Osteocyte (in vitro differentiated cells): Measurements from ENCODE around the gene OSBPL6. TPM values are rescaled to one million over a fixed set of nuclear protein-coding genes. Genes with fewer than 3 reads are reported as not detected.

Experiments used
- DNase-seq: peaks from one replicate; pipeline ENCODE4 v3.0.0; 2021; ENCODE audit warnings: mixed read lengths; ENCODE audit not compliant: unreplicated experiment; ENCODE audit errors: extremely low spot score
- H3K27ac Mint-ChIP-seq: one replicate; pipeline ENCODE4 v1.8.0; 2021; ENCODE audit warnings: mild to moderate bottlenecking, mixed read lengths; ENCODE audit not compliant: unreplicated experiment
- H3K27me3 Mint-ChIP-seq: one replicate; pipeline ENCODE4 v1.8.0; 2021; ENCODE audit warnings: mixed read lengths; ENCODE audit not compliant: unreplicated experiment
- H3K36me3 Mint-ChIP-seq: one replicate; pipeline ENCODE4 v1.8.0; 2021; ENCODE audit warnings: mixed read lengths; ENCODE audit not compliant: unreplicated experiment
- H3K4me1 Mint-ChIP-seq: one replicate; pipeline ENCODE4 v1.8.0; 2021; ENCODE audit warnings: mixed read lengths; ENCODE audit not compliant: unreplicated experiment
- H3K4me3 Mint-ChIP-seq: one replicate; pipeline ENCODE4 v1.8.0; 2021; ENCODE audit warnings: mild to moderate bottlenecking, moderate library complexity, mixed read lengths; ENCODE audit not compliant: unreplicated experiment
- H3K9me3 Mint-ChIP-seq: one replicate; pipeline ENCODE4 v1.8.0; 2021; ENCODE audit warnings: mixed read lengths; ENCODE audit not compliant: unreplicated experiment
- total RNA-seq: library from RNA; stranded (reverse); gene quantifications from 2 replicates; pipeline ENCODE4 v1.2.1, GENCODE V29; 2021
- TF ChIP-seq, protein P1 (sequence below): fragments of 200-600 bp; sonication (generic); IDR thresholded peaks from 2 replicates; pipeline ENCODE4 v1.5.0; 2021; ENCODE audit warnings: antibody characterized with exemption, mild to moderate bottlenecking, moderate library complexity

OSBPL6 gene
- total RNA-seq, 1 donor from 2014 or later = 3.9 TPM

GRCh38 chr2:178425255-178425827, 231.0 kb downstream of the OSBPL6 start:
- H3K27me3 Mint-ChIP-seq = no peaks in the 10 kb centered on the region
- H3K36me3 Mint-ChIP-seq = peaks cover 30% of the 10 kb centered on the region

GRCh38 chr2:178426388-178426787, 232.1 kb downstream of the OSBPL6 start:
- Mint-ChIP-seq H3K9me3 (peaks cover 16% of the 10 kb centered on the region), H3K27ac (no peak overlapping the region), H3K4me1 (peaks cover 2% of the 10 kb centered on the region), H3K36me3 (peaks cover 36% of the 10 kb centered on the region), H3K4me3 (no peak overlapping the region), H3K27me3 (no peaks in the 10 kb centered on the region)
- TF ChIP-seq, protein P1, sequence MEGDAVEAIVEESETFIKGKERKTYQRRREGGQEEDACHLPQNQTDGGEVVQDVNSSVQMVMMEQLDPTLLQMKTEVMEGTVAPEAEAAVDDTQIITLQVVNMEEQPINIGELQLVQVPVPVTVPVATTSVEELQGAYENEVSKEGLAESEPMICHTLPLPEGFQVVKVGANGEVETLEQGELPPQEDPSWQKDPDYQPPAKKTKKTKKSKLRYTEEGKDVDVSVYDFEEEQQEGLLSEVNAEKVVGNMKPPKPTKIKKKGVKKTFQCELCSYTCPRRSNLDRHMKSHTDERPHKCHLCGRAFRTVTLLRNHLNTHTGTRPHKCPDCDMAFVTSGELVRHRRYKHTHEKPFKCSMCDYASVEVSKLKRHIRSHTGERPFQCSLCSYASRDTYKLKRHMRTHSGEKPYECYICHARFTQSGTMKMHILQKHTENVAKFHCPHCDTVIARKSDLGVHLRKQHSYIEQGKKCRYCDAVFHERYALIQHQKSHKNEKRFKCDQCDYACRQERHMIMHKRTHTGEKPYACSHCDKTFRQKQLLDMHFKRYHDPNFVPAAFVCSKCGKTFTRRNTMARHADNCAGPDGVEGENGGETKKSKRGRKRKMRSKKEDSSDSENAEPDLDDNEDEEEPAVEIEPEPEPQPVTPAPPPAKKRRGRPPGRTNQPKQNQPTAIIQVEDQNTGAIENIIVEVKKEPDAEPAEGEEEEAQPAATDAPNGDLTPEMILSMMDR = no peak
- no peak for DNase-seq

More at GRCh38 chr2:178425255-178425827, 231.0 kb downstream of the OSBPL6 start:
- TF ChIP-seq, protein P1 = no peak
- Mint-ChIP-seq H3K4me3 (no peak overlapping the region), H3K4me1 (peaks cover 2% of the 10 kb centered on the region), H3K27ac (no peak overlapping the region), H3K9me3 (peaks cover 16% of the 10 kb centered on the region)
- DNase-seq = no peak

DNA sequence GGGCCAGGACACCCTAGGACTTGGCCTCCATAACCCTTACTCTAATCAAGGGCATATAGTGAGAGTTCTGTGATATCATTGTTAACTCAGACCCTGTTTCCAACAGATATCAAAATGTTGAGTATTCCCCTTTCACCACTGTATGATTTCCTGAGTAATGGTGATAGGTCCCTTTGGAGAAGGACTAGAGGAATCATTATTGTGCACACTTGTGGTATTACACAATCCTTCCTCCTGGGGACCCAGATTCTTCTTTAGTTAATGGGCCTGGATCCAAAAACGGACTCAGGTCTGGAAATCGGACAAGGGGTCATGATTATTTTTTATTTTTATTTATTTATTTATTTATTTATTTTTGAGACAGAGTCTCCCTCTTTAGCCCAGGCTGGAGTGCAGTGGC, 233.1 kb downstream of the OSBPL6 start:
- H3K4me3 Mint-ChIP-seq = no peak overlapping the region
- no peak for DNase-seq
- peaks cover 2% of the 10 kb centered on the region for H3K4me1 Mint-ChIP-seq
- H3K36me3 Mint-ChIP-seq = peaks cover 45% of the 10 kb centered on the region
- no peaks in the 10 kb centered on the region for H3K27me3 Mint-ChIP-seq
- peaks cover 16% of the 10 kb centered on the region for H3K9me3 Mint-ChIP-seq
- no peak overlapping the region for H3K27ac Mint-ChIP-seq
- TF ChIP-seq, protein P1 = no peak

GRCh38 chr2:178428396-178428806, 234.1 kb downstream of the OSBPL6 start:
- TF ChIP-seq, protein P1 = no peak
- no peaks in the 10 kb centered on the region for H3K27me3 Mint-ChIP-seq
- H3K27ac Mint-ChIP-seq = no peak overlapping the region
- H3K9me3 Mint-ChIP-seq = peaks cover 16% of the 10 kb centered on the region
- no peak for DNase-seq
- H3K36me3 Mint-ChIP-seq = peaks cover 50% of the 10 kb centered on the region
- H3K4me3 Mint-ChIP-seq = no peak overlapping the region
- peaks cover 2% of the 10 kb centered on the region for H3K4me1 Mint-ChIP-seq

DNA sequence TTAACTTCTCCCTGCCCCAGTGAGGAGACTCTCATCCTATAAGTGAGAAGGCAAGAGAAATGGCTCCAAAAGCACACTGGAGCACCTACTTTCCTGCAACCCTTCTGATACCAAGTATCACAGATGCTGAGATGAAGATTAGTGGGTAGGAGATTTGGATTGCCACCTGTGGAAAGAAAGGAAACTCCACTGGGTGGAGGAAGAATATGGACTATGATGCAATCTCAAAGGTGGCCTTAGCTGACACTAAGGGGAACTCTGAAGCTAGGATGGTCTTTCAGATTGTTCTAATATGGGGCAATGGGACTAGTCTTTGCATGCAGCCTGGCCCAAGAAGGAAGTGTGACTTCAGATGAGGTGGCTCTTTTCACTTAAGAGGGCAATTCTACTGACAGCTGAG, 235.0 kb downstream of the OSBPL6 start:
- no peak overlapping the region for H3K27ac Mint-ChIP-seq
- H3K9me3 Mint-ChIP-seq = peaks cover 16% of the 10 kb centered on the region
- no peak overlapping the region for H3K4me3 Mint-ChIP-seq
- TF ChIP-seq, protein P1 = no peak
- no peaks in the 10 kb centered on the region for H3K27me3 Mint-ChIP-seq
- H3K36me3 Mint-ChIP-seq = peaks cover 54% of the 10 kb centered on the region
- DNase-seq = no peak
- H3K4me1 Mint-ChIP-seq = peaks cover 2% of the 10 kb centered on the region
